DOHH2 (cell line): ENCODE results near the gene RRP1.

Experiments used
- H3F3A ChIP-seq: fragments of 200-600 bp; sonication (generic), shearing (Covaris generic); 2 replicates; pipeline ENCODE4 v1.6.0; 2016; ENCODE audit warnings: antibody characterized with exemption, mild to moderate bottlenecking; ENCODE audit not compliant: control insufficient read depth, insufficient read depth
- H3K27ac ChIP-seq: fragments of 200-600 bp; sonication (generic); 2 replicates; pipeline ENCODE4 v1.5.1; 2014; ENCODE audit warnings: low read depth, mild to moderate bottlenecking, low read length, moderate library complexity
- H3K27me3 ChIP-seq: fragments of 200-600 bp; sonication (generic); 2 replicates; pipeline ENCODE4 v1.6.1; 2014; ENCODE audit warnings: mild to moderate bottlenecking, low read length, mixed read lengths; ENCODE audit not compliant: control insufficient read depth
- H3K36me3 ChIP-seq: fragments of 200-600 bp; sonication (generic); 2 replicates; pipeline ENCODE4 v1.6.1; 2014; ENCODE audit warnings: mild to moderate bottlenecking, low read length, moderate library complexity, mixed read lengths; ENCODE audit not compliant: control insufficient read depth
- H3K4me1 ChIP-seq: fragments of 200-600 bp; sonication (generic); 2 replicates; pipeline ENCODE4 v1.6.1; 2014; ENCODE audit warnings: mild to moderate bottlenecking, low read length, mixed read lengths; ENCODE audit not compliant: control insufficient read depth
- H3K4me2 ChIP-seq: fragments of 200-600 bp; sonication (generic); 2 replicates; pipeline ENCODE4 v1.6.0; 2014; ENCODE audit warnings: mild to moderate bottlenecking, low read length, moderate library complexity
- H3K4me3 ChIP-seq: fragments of 200-600 bp; sonication (generic); 2 replicates; pipeline ENCODE4 v1.5.1; 2014; ENCODE audit warnings: mild to moderate bottlenecking, low read length, mixed read lengths
- H3K79me2 ChIP-seq: fragments of 200-600 bp; sonication (generic); 2 replicates; pipeline ENCODE4 v1.6.1; 2014; ENCODE audit warnings: mild to moderate bottlenecking, low read length, mixed read lengths; ENCODE audit not compliant: control insufficient read depth
- H3K9me2 ChIP-seq: fragments of 200-600 bp; sonication (generic); replicated peaks from 2 replicates; pipeline ENCODE4 v1.6.1; 2014; ENCODE audit warnings: mild to moderate bottlenecking, low read length, mixed read lengths; ENCODE audit not compliant: control insufficient read depth
- H3K9me3 ChIP-seq: fragments of 200-600 bp; sonication (generic); 2 replicates; pipeline ENCODE4 v1.6.1; 2014; ENCODE audit warnings: antibody characterized with exemption, low read length, mixed read lengths; ENCODE audit not compliant: control insufficient read depth, insufficient read depth
- H4K20me1 ChIP-seq: fragments of 200-600 bp; sonication (generic); 2 replicates; pipeline ENCODE4 v1.6.0; 2014; ENCODE audit warnings: low read depth, mild to moderate bottlenecking, antibody characterized with exemption, low read length, moderate library complexity; ENCODE audit not compliant: control insufficient read depth, insufficient read depth
- CTCF ChIP-seq: fragments of 200-600 bp; sonication (generic); IDR thresholded peaks from one replicate; pipeline ENCODE4 v1.5.1; 2014; ENCODE audit warnings: antibody characterized with exemption, mild to moderate bottlenecking, low read depth, low read length; ENCODE audit not compliant: poor library complexity, severe bottlenecking
- EZH2phosphoT487 ChIP-seq: fragments of 200-600 bp; sonication (generic); IDR thresholded peaks from 2 replicates; pipeline ENCODE4 v1.6.1; 2017; ENCODE audit warnings: borderline replicate concordance, mild to moderate bottlenecking, antibody characterized with exemption, low read length, moderate library complexity, mixed read lengths

Gene RRP1

DNA sequence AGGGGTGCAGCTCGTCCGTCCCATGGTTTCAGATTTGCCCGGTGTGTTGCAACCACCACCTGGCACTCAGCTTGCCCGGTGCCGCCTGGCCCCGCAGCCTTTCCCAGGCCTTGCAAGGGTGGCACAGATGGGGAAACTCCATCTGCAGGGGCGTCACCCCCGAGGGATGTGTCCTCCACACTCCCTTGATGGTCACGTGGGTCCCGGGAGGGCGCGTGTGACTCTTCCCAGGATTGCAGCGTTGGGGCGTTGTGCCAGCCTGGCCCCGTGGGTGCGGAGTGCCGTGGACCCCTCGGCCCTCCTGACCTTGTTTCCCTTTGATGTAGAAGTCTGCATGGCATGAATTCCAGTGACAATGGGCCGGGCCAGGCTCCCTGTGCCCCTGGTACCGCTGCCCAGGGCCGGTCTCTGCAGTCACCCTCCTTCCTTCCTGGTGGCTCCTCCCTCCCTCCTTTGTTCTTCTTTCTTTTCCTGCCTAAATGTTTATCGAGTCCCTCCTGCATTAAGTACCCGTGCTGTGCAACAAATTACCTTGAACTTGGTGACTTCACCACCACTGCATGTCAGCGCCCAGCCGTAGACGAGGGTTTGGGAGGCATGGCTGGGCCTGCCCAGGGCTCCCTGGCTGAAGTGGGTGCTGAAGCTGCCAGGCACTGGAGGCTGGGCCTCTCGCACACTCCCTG lies 22.9 kb downstream of the RRP1 start:
- H3K4me3 ChIP-seq, result no peak overlapping the region
- no peak overlapping the region for H3K4me2 ChIP-seq
- H3K9me2 ChIP-seq, result no peaks in the 10 kb centered on the region
- H3K36me3 ChIP-seq, result peaks cover 6% of the 10 kb centered on the region
- 0 out of 2 replicates have a peak, but pooled peaks cover 6% of the 10 kb centered on the region for H3F3A ChIP-seq
- TF ChIP-seq CTCF, result no peak
- TF ChIP-seq EZH2phosphoT487, result no peak
- no peaks in the 10 kb centered on the region for H3K9me3 ChIP-seq
- H3K27me3 ChIP-seq, result no peaks in the 10 kb centered on the region
- peaks cover 28% of the 10 kb centered on the region for H3K79me2 ChIP-seq
- no peak overlapping the region for H3K27ac ChIP-seq
- peaks cover 49% of the 10 kb centered on the region for H3K4me1 ChIP-seq
- H4K20me1 ChIP-seq, result peaks cover 9% of the 10 kb centered on the region; the same call in 1 of the 2 replicates

- Histone ChIP-seq H3K4me1 (peaks cover 49% of the 10 kb centered on the region), H3K79me2 (peaks cover 22% of the 10 kb centered on the region), H3K27ac (no peak overlapping the region), H3K4me3 (no peak overlapping the region), H3K27me3 (no peaks in the 10 kb centered on the region), H3F3A (peaks cover 7% of the 10 kb centered on the region), H3K9me2 (no peaks in the 10 kb centered on the region), H3K4me2 (no peak overlapping the region), H3K9me3 (no peaks in the 10 kb centered on the region), H3K36me3 (0 out of 2 replicates have a peak, but pooled peaks cover 2% of the 10 kb centered on the region), H4K20me1 (peaks cover 9% of the 10 kb centered on the region; the same call in 1 of the 2 replicates)
- no peak for TF ChIP-seq CTCF
- TF ChIP-seq EZH2phosphoT487, result no peak
Measured at GRCh38 chr21:43812957-43813655, 23.7 kb downstream of the RRP1 start.

GRCh38 chr21:43813656-43813980 lies 24.2 kb downstream of the RRP1 start:
- Histone ChIP-seq H3K4me1 (peaks cover 49% of the 10 kb centered on the region), H3K27me3 (no peaks in the 10 kb centered on the region), H3K36me3 (0 out of 2 replicates have a peak, but pooled peaks cover 2% of the 10 kb centered on the region), H3K4me2 (no peak overlapping the region), H3K27ac (no peak overlapping the region), H3K4me3 (no peak overlapping the region), H3K79me2 (peaks cover 17% of the 10 kb centered on the region), H3K9me3 (no peaks in the 10 kb centered on the region), H4K20me1 (peaks cover 9% of the 10 kb centered on the region; the same call in 1 of the 2 replicates), H3K9me2 (no peaks in the 10 kb centered on the region), H3F3A (peaks cover 12% of the 10 kb centered on the region)
- TF ChIP-seq EZH2phosphoT487, result no peak
- no peak for TF ChIP-seq CTCF
